Mononuclear cell (primary cell): Measurements from ENCODE around the gene TUT4. TPM values are rescaled to one million over a fixed set of nuclear protein-coding genes. Genes with fewer than 3 reads are reported as not detected.
"Not testable (repeated sequence)": the region's sequence is repeated elsewhere in the genome, so short reads cannot be mapped to it uniquely, and the experiment has no call there.

Source experiments
- H3K27me3 ChIP-seq: 2 replicates; pipeline ENCODE4 v1.6.0; 2011; ENCODE audit warnings: low read length, control low read depth; ENCODE audit not compliant: insufficient read depth
- H3K4me1 ChIP-seq: 2 replicates; pipeline ENCODE4 v1.5.1; 2011; ENCODE audit warnings: mild to moderate bottlenecking, low read length, control low read depth; ENCODE audit not compliant: insufficient read depth
- H3K4me3 ChIP-seq: 2 replicates; pipeline ENCODE4 v1.5.1; 2011; ENCODE audit warnings: mild to moderate bottlenecking, low read length, moderate library complexity
- H3K9me3 ChIP-seq: 2 replicates; pipeline ENCODE4 v1.5.1; 2011; ENCODE audit warnings: low read depth, mild to moderate bottlenecking, control low read depth, low read length
- total RNA-seq: library from RNA; depleted of rRNA; stranded (reverse); fragments of >200 nt; gene quantifications from one replicate; pipeline ENCODE4 v1.2.3, GENCODE V29; 2012

TUT4 gene
- total RNA-seq, 1 donor = 136 TPM

GRCh38 chr1:52588027-52588426 is 35.1 kb upstream of the TUT4 start:
- H3K27me3 ChIP-seq = no peaks in the 10 kb centered on the region

GRCh38 chr1:52585474-52585873 is 32.6 kb upstream of the TUT4 start:
- H3K4me1 ChIP-seq = peaks cover 13% of the 10 kb centered on the region
- H3K9me3 ChIP-seq = no peaks in the 10 kb centered on the region
- no peak overlapping the region for H3K4me3 ChIP-seq
- H3K27me3 ChIP-seq = no peaks in the 10 kb centered on the region

More at GRCh38 chr1:52588027-52588426, 35.1 kb upstream of the TUT4 start:
- Histone ChIP-seq H3K9me3 (no peaks in the 10 kb centered on the region), H3K4me3 (no peak overlapping the region), H3K4me1 (peaks cover 13% of the 10 kb centered on the region)

GRCh38 chr1:52582116-52582696 is 29.3 kb upstream of the TUT4 start:
- H3K27me3 ChIP-seq = no peaks in the 10 kb centered on the region
- H3K9me3 ChIP-seq = no peaks in the 10 kb centered on the region
- H3K4me3 ChIP-seq = no peak overlapping the region
- H3K4me1 ChIP-seq = no peaks in the 10 kb centered on the region

GRCh38 chr1:52580283-52580682 is 27.4 kb upstream of the TUT4 start:
- H3K9me3 ChIP-seq = no peaks in the 10 kb centered on the region
- H3K4me1 ChIP-seq = no peaks in the 10 kb centered on the region
- H3K4me3 ChIP-seq = no peak overlapping the region

GRCh38 chr1:52579415-52579814 is 26.5 kb upstream of the TUT4 start:
- no peak overlapping the region for H3K4me3 ChIP-seq
- no peaks in the 10 kb centered on the region for H3K9me3 ChIP-seq
- H3K4me1 ChIP-seq = no peaks in the 10 kb centered on the region
- no peaks in the 10 kb centered on the region for H3K27me3 ChIP-seq

More at GRCh38 chr1:52580283-52580682, 27.4 kb upstream of the TUT4 start:
- no peaks in the 10 kb centered on the region for H3K27me3 ChIP-seq

- not testable (repeated sequence) for H3K27me3 ChIP-seq, H3K9me3 ChIP-seq, H3K4me3 ChIP-seq, H3K4me1 ChIP-seq
Measured at GRCh38 chr1:52578066-52578465, 25.2 kb upstream of the TUT4 start.

- Histone ChIP-seq H3K4me3 (no peak overlapping the region), H3K4me1 (peaks cover 5% of the 10 kb centered on the region), H3K9me3 (no peaks in the 10 kb centered on the region), H3K27me3 (no peaks in the 10 kb centered on the region)
Measured at GRCh38 chr1:52576074-52576473, 23.2 kb upstream of the TUT4 start.

- H3K4me1 ChIP-seq = peaks cover 12% of the 10 kb centered on the region
- H3K27me3 ChIP-seq = no peaks in the 10 kb centered on the region
- H3K4me3 ChIP-seq = no peak overlapping the region
- no peaks in the 10 kb centered on the region for H3K9me3 ChIP-seq
Measured at GRCh38 chr1:52574594-52574993, 21.7 kb upstream of the TUT4 start.

- Histone ChIP-seq H3K4me3 (no peak overlapping the region), H3K9me3 (no peaks in the 10 kb centered on the region), H3K27me3 (no peaks in the 10 kb centered on the region), H3K4me1 (peaks cover 27% of the 10 kb centered on the region)
Measured at GRCh38 chr1:52572387-52572786, 19.5 kb upstream of the TUT4 start.

GRCh38 chr1:52571783-52572182 is 18.9 kb upstream of the TUT4 start:
- Histone ChIP-seq H3K27me3 (no peaks in the 10 kb centered on the region), H3K9me3 (no peaks in the 10 kb centered on the region), H3K4me1 (peaks cover 27% of the 10 kb centered on the region), H3K4me3 (no peak overlapping the region)

GRCh38 chr1:52569449-52570210 is 16.7 kb upstream of the TUT4 start:
- peaks cover 27% of the 10 kb centered on the region for H3K4me1 ChIP-seq
- no peaks in the 10 kb centered on the region for H3K9me3 ChIP-seq
- no peak overlapping the region for H3K4me3 ChIP-seq

GRCh38 chr1:52567943-52568342 is 15.1 kb upstream of the TUT4 start:
- Histone ChIP-seq H3K4me1 (peaks cover 27% of the 10 kb centered on the region), H3K4me3 (no peak overlapping the region), H3K9me3 (no peaks in the 10 kb centered on the region), H3K27me3 (no peaks in the 10 kb centered on the region)

More at GRCh38 chr1:52569449-52570210, 16.7 kb upstream of the TUT4 start:
- H3K27me3 ChIP-seq = no peaks in the 10 kb centered on the region

- no peaks in the 10 kb centered on the region for H3K9me3 ChIP-seq
- H3K27me3 ChIP-seq = no peaks in the 10 kb centered on the region
- H3K4me3 ChIP-seq = no peak overlapping the region
- no peaks in the 10 kb centered on the region for H3K4me1 ChIP-seq
Measured at GRCh38 chr1:52562766-52563165, 9.9 kb upstream of the TUT4 start.

GRCh38 chr1:52559875-52560274 is 7.0 kb upstream of the TUT4 start:
- no peaks in the 10 kb centered on the region for H3K4me1 ChIP-seq
- H3K27me3 ChIP-seq = no peaks in the 10 kb centered on the region
- no peaks in the 10 kb centered on the region for H3K9me3 ChIP-seq

GRCh38 chr1:52558941-52559340 is 6.0 kb upstream of the TUT4 start:
- Histone ChIP-seq H3K4me3 (no peak overlapping the region), H3K27me3 (no peaks in the 10 kb centered on the region), H3K4me1 (peaks cover 8% of the 10 kb centered on the region), H3K9me3 (no peaks in the 10 kb centered on the region)

More at GRCh38 chr1:52559875-52560274, 7.0 kb upstream of the TUT4 start:
- H3K4me3 ChIP-seq = no peak overlapping the region
